Activated T-cell treated with anti-CD3 and anti-CD28 coated beads for 1 hour (primary cell): ENCODE results near the gene SMIM31.

Experiments
- DNase-seq: peaks from one replicate; pipeline ENCODE4 v3.0.0-alpha.2; 2020; ENCODE audit warnings: low read depth

The SMIM31 gene

GRCh38 chr4:164783976-164784375 lies 30.0 kb downstream of the SMIM31 start:
- no peak for DNase-seq

GRCh38 chr4:164789047-164789446 lies 35.1 kb downstream of the SMIM31 start:
- DNase-seq: no peak

DNA sequence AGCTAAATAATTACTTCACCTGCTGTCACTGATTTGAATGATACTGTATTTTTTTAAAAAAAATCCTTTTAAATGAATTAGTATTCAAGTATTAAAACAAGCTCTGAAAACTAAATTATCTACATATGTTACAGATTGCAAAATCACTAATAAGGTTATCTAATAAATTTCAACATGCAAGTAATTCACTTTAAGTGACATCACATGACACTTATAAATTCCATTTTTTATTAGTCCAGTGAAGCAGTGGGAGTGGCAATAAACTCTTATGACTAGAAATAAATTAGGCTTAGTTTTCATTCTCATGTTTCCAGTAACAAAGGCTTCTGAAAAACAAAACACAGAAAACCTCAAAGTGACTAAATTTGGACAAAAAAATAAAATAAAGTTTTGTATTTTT lies 36.3 kb downstream of the SMIM31 start:
- no peak for DNase-seq

DNA sequence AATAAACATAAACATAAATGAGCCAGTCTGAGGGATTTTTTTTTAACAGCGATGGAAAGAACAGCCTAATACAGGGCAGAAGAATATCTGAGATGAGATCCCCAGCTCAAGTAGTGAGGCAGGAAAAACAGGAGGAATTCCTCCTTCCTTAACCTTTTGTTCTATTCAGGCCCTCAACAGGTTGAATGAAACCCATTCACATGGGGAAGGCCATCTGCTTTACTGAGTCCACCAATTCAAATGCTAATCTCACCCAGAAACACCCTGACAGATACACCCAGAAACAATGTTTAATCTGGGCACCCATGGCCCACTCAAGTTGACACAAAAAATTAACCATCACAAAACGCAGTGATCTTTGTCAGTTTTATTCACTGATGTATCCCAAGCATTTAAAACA lies 45.5 kb downstream of the SMIM31 start:
- DNase-seq: no peak

- DNase-seq: no peak
Observed at GRCh38 chr4:164800786-164801185, 46.9 kb downstream of the SMIM31 start.

DNA sequence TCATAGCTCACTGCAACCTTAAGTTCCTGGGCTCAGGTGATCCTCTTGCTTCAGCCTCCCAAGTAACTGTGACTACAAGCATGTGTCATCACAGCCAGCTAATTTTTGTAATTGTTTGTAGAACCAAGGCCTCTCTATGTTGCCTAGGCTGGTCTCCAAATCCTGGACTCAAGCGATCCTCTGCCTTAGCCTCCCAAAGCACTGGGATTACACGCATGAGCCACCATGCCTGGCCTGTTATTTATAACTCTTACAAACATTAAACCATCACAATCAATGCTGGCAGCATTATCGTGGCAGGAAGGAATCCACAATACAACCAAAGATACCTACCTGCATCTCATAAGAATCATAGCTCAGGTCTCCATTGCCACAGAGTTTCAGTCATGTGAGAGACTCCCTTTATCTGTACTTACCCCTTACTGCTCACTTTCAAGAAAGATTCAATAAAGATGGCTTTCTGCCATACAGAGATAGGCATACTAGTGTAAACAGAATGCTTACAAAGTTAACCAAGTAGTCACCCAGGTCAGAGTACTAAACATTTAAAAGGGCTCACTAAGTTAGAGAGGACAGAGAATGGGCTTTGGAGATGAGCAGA lies 48.5 kb downstream of the SMIM31 start:
- DNase-seq: no peak

DNA sequence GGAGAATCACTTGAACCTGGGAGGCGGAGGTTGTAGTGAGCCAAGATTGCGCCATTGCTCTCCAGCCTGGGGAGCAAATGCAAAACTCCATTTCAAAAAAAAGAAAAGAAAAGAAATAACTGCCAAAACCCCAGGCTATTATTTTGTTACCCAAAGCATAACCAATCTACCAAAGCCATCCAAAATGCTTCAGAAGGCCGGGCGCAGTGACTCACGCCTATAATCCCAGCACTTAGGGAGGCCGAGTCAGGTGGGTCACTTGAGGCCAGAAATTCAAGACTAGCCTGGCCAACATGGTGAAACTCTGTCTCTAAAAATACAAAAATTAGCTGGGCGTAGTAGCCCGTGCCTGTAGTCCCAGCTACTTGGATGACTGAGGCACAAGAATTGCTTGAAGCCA lies 49.8 kb downstream of the SMIM31 start:
- no peak for DNase-seq

DNA sequence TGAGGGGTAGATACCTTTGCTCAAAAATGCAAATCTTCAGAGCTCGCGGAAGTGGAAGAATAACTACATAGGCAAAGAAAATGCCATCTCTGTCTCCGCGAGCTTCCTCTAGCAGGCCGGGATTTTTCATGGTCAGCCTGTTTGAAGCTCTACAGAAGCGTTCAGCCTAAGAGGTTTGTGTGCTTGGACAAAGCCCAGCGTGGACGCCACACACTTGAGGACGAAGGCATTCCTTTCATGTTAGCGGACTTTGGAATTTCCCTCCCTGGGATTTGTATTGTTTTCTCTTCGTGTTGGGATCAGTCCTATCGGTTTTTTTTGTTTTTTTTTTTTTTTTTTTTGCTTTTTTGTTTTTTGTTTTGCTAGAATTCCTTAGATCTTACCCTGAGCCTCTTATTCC lies 53.7 kb downstream of the SMIM31 start:
- no peak for DNase-seq

DNA sequence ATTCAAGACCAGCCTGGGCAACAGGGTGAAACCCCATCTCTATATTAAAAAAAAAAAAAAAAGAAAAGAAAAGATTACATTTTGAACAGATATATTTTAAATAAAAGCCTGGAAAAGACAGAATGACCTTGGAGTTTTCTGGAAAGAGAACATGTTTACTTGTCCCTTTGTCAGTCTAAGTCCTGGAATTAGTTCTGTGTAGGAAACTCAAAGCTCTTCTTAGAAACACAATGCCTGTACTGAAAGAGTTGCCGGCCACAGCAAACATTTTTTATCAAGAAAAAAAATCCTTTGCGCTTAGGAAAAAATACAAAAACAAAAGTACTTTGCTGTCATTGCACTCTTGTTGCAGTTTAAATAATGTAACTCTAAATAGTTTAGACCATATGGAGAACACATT lies 59.6 kb downstream of the SMIM31 start:
- no peak for DNase-seq

- no peak for DNase-seq
Observed at GRCh38 chr4:164815711-164816110, 61.8 kb downstream of the SMIM31 start.

- no peak for DNase-seq
Observed at GRCh38 chr4:164819366-164819765, 65.4 kb downstream of the SMIM31 start.

GRCh38 chr4:164821711-164822110 lies 67.8 kb downstream of the SMIM31 start:
- DNase-seq: no peak

DNA sequence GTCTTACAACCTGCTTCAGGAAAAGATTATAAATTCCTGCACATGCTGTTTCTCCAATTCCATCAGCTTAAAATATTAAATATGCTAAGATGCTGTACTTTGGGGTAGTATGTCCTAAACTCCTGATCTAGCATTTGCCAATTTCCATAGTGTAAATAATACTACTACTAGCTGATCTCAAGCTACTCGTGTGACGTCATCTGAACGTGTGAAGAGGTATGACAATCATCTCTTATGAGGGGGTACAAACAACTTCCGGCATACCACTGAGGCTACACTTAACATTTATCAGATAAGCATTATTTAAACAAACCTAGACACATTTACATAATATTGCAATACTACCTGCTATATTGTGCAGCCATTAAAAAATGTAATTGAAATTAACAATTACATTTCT lies 70.7 kb downstream of the SMIM31 start:
- DNase-seq: no peak

- DNase-seq: no peak
Observed at GRCh38 chr4:164828955-164829354, 75.0 kb downstream of the SMIM31 start.

DNA sequence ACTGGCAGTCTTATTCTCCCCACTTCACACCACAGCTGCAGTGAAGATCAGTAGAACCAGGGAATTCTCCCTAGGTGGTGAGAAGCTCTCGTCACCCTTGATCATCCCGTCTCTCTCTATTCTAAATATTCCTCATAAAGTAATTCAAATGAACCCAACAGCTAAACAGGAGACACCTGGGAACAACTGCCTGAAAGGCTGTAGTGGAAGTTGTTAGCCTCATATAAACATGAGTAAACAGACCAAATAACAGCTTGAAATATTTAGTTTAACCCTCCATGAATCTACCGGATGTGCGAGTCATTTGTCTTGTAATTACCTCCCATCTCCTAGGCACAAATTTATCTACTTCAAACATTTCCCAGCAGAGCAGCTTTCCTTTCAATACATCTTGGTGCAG lies 92.6 kb downstream of the SMIM31 start:
- no peak for DNase-seq

GRCh38 chr4:164847016-164847415 lies 93.1 kb downstream of the SMIM31 start:
- DNase-seq: no peak

- DNase-seq: no peak
Observed at GRCh38 chr4:164847967-164848649, 94.2 kb downstream of the SMIM31 start.
